ENCODE data around the gene CTCF.

Gene CTCF

GRCh38 chr16:67666032-67666551 lies 103.8 kb downstream of the CTCF start:
- DNase-seq (ENCODE audit: low spot score) = peak; percentile 74

GRCh38 chr16:67666559-67667452 lies 104.5 kb downstream of the CTCF start, which contains the start of the genes C16orf86 and ENKD1:
C16orf86 (plus strand) TSS chr16:67666814; CDS start chr16:67666971, 157 bp downstream.
ENKD1 (minus strand) TSS chr16:67666750; CDS start chr16:67666442, 308 bp downstream.
- peak; percentile 94 for DNase-seq (ENCODE audit: low spot score)

- DNase-seq (ENCODE audit: low spot score) = no peak
These were observed 105.1 kb downstream of the CTCF start for GRCh38 chr16:67667453-67667816.

- peak; percentile 92 for DNase-seq (ENCODE audit: low spot score)
These were observed 105.6 kb downstream of the CTCF start for GRCh38 chr16:67667817-67668494.

- no peak for DNase-seq (ENCODE audit: low spot score)
These were observed 106.3 kb downstream of the CTCF start for GRCh38 chr16:67668495-67669157.

GRCh38 chr16:67669499-67670101 lies 107.3 kb downstream of the CTCF start:
- DNase-seq (ENCODE audit: low spot score) = no peak

- DNase-seq (ENCODE audit: low spot score) = no peak
These were observed 110.0 kb downstream of the CTCF start for GRCh38 chr16:67672306-67672705.

- DNase-seq (ENCODE audit: low spot score) = peak; percentile 81
These were observed 110.7 kb downstream of the CTCF start for GRCh38 chr16:67672739-67673662.

- no peak for DNase-seq (ENCODE audit: low spot score)
These were observed 111.6 kb downstream of the CTCF start for GRCh38 chr16:67673712-67674580.

GRCh38 chr16:67674851-67675578 lies 112.7 kb downstream of the CTCF start:
- no peak for DNase-seq (ENCODE audit: low spot score)

- DNase-seq (ENCODE audit: low spot score) = no peak
These were observed 113.2 kb downstream of the CTCF start for GRCh38 chr16:67675579-67675935.

GRCh38 chr16:67675999-67676398 lies 113.7 kb downstream of the CTCF start:
- DNase-seq (ENCODE audit: low spot score) = no peak

GRCh38 chr16:67676516-67676915 lies 114.2 kb downstream of the CTCF start:
- DNase-seq (ENCODE audit: low spot score) = no peak

- no peak for DNase-seq (ENCODE audit: low spot score)
These were observed 114.6 kb downstream of the CTCF start for GRCh38 chr16:67676939-67677338.

GRCh38 chr16:67677712-67678111 lies 115.4 kb downstream of the CTCF start:
- no peak for DNase-seq (ENCODE audit: low spot score)

GRCh38 chr16:67678354-67679023 lies 116.2 kb downstream of the CTCF start:
- no peak for DNase-seq (ENCODE audit: low spot score)

GRCh38 chr16:67679935-67680897 lies 117.9 kb downstream of the CTCF start:
- DNase-seq (ENCODE audit: low spot score) = no peak
